GM19023 (cell line): ENCODE measurements around the gene TAOK3.

ENCODE experiments used
- ATAC-seq: cut with Tn5 transposase; IDR thresholded peaks from one replicate; pipeline ENCODE4 v1.9.1; 2021; ENCODE audit warnings: mild to moderate bottlenecking, moderate library complexity; ENCODE audit not compliant: unreplicated experiment

The TAOK3 gene

DNA sequence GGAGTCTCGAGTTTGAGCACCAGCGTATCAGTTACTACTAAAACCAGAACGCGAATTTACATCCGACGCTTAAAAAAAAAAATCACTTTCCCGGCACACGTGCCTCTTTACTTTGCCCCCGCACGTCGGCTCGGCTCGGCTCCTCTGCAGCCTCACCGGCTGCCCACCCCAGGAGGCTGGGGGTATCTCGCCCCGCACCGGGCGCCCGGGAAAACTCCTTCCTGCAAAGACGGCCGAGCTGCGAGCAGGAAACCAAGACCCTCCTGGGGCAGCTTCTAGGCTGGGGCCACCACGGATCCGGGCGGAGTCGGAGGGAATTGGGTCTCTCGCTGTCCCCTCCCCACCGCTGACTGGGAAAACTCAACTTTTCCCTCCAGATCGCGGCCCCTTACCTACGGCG is 269.5 kb downstream of the TAOK3 start:
- no peak for ATAC-seq

GRCh38 chr12:118102609-118103008 is 270.1 kb downstream of the TAOK3 start:
- ATAC-seq = no peak

- no peak for ATAC-seq
Observed at GRCh38 chr12:118102070-118102469, 270.6 kb downstream of the TAOK3 start.

DNA sequence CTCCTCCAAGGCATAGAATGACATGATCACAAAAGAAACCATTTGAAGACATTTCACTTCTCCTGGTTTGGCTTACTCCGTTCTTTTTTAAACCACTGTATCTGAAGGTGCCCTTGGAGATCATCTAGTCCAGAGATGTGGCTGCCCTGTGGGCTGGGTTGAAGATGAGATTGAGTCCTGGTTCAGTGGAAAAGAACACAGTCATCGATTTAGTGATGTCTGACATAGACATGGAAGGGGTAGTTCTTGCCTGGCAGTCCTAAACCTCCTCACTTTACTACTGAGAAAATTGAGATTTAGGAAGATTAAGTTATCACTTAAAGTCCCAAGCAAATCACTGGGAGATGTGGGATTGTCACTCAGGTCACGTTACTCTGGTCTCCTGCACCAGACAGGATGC is 271.7 kb downstream of the TAOK3 start:
- ATAC-seq = no peak
